ENCODE results near the gene KCTD1.

The KCTD1 gene

DNA sequence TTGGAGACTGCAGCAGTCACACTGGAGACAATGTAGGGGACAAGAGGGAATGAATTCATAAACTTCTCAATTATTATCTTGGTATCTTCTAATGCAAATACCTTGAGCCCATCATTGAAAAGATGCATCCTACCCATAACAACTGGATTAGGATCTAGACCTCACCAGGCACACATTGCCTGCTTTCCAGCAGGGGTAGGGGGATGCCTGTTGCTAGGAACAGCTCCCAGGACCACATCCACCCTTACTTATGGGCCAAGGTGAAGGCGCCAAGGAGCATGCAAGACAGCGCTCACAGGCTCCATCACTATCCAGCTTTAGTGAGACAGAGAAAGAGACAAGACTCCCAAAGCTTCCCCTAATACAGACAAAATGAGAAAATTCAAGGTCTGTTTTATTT is 24.4 kb downstream of the KCTD1 start:
- DNase-seq (ENCODE audit: low spot score) = no peak

- DNase-seq (ENCODE audit: low spot score) = no peak
These were observed 26.7 kb downstream of the KCTD1 start for GRCh38 chr18:26521617-26522016.

DNA sequence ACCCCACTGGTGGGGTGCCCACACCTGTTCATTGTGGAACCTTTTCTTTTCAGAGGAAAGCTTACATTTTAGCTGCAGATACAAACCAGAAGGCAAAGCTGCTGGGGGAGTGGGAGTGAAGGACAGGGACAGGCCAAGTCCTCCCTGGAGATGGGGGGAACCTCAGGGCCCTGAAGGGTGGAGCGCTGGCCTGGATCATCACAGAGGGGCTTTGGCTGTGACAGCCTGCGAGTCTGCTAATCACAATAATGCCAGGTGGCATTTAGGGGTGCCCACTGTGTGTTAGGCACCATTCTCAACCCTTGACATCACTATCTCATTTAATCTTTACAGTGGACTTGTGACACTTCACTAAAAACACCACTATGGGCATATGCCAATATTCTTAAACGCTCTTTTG is 27.4 kb downstream of the KCTD1 start:
- no peak for DNase-seq (ENCODE audit: low spot score)

- no peak for DNase-seq (ENCODE audit: low spot score)
These were observed 29.2 kb downstream of the KCTD1 start for GRCh38 chr18:26519114-26519513.

DNA sequence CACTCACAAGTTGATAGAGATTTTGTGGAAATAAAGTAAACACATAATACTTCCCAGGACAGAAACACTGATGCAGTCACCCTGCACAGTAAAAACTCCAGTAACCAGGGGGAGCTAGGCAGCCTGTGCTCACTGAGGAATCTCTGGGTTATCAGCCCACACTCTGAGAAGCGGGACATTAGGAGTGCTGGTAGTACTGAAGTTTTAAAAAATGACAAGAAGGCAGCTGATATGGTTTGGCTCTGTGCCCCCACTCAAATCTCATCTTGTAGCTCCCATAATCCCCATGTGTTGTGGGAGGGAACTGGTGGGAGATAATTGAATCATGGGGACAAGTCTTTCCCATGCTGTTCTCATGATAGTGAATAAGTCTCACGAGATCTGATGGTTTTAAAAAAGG is 31.4 kb downstream of the KCTD1 start:
- no peak for DNase-seq (ENCODE audit: low spot score)

GRCh38 chr18:26515643-26516487 is 32.5 kb downstream of the KCTD1 start:
- DNase-seq (ENCODE audit: low spot score) = no peak

- DNase-seq (ENCODE audit: low spot score) = no peak
These were observed 36.8 kb downstream of the KCTD1 start for GRCh38 chr18:26511339-26512071.

DNA sequence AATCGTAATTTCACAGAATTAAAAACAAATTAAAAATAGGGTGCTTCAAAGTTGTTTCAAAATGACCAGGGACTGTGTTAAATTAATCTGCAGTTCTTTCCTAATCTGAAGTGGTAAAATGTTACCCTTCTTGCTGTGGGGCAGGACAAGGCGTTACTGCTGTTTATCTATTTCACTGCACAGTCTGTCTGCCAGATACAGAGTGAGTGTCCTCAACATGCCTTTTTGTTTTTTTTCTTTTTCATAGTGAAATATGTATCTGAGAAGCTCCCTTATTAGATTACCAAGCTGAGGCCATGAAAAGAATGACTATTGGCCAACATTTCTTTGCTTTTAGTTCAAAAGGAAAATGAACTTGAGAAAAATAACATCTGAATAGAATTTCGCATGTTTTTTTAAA is 38.0 kb downstream of the KCTD1 start:
- DNase-seq (ENCODE audit: low spot score) = no peak

DNA sequence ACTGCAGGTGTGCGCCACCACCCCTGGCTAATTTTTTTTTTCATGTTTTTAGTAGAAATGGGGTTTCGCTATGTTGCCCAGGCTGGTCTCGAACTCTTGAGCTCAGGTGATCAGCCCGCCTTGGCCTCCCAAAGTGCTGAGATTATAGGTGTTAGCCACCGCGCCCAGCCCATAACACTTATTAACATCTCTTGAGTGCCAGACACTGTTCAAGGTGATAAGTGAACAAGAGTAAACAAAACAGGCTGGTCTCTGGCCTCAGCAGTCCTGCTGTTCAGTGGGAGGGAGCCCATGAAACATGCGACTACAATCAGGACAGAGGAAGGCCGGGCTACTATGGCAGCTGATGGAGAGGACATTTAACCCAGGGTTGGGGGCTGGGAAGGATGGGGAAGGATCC is 42.3 kb downstream of the KCTD1 start:
- DNase-seq (ENCODE audit: low spot score) = no peak

DNA sequence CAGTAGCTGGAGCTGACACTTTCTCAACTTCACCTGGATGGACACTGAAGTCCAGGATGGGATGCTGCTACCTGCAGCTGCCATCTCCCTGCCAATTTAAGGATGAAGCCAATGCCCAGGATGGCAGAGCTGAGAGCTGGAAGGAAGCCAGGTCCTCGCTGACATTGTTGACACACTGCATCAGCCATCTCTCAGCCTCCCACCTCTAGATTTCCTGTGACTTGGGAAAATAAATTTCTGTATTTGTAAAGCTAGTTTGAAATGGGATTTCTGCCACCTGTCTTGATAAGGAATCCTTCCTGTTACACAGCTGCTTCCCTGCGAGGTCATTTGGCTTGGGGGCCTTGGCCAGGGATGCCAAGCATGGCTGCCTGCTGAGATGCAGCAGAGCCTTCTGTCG is 43.5 kb downstream of the KCTD1 start:
- DNase-seq (ENCODE audit: low spot score) = no peak

GRCh38 chr18:26503382-26503781 is 45.0 kb downstream of the KCTD1 start:
- DNase-seq (ENCODE audit: low spot score) = no peak

GRCh38 chr18:26502823-26503222 is 45.5 kb downstream of the KCTD1 start:
- no peak for DNase-seq (ENCODE audit: low spot score)

DNA sequence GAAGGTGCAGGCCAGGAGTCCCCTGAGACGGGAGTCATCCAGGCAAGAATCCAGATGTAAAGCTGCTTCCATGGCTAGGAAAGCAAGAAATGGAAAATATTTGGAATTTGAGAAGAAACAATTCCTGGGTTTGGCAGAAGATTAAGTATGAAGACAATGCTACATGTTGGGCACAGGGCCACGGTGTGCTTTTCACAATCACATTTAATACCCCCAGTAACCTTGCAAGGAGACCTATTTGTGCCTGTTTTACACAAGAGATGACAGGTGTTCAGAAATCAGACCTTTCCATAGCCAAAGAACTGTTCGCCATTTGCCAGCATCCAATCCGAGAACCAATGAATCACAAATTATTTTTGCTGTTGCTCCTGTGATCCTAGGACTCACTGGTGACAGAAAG is 50.5 kb downstream of the KCTD1 start:
- no peak for DNase-seq (ENCODE audit: low spot score)

GRCh38 chr18:26496528-26496927 is 51.8 kb downstream of the KCTD1 start:
- DNase-seq (ENCODE audit: low spot score) = no peak

- no peak for DNase-seq (ENCODE audit: low spot score)
These were observed 53.1 kb downstream of the KCTD1 start for GRCh38 chr18:26495287-26495686.

DNA sequence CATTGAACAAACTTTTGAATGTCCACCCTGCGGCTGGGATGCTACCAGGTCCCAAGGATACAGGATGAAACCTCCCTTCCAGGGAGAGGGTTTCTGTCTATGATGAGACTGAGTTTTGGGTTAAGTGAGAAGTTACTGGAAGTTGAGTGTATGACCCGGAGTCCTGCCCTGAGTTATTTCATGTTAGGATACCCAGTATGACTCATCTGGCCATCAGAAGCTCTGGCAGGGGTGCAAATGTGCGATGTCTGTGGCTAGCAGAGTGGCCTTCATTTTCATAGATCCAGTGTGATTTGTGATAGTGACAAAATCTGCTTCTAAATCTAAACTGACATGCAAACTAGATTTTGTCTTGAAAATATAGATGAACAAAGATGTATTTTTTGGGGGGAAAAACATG is 55.3 kb downstream of the KCTD1 start:
- no peak for DNase-seq (ENCODE audit: low spot score)

DNA sequence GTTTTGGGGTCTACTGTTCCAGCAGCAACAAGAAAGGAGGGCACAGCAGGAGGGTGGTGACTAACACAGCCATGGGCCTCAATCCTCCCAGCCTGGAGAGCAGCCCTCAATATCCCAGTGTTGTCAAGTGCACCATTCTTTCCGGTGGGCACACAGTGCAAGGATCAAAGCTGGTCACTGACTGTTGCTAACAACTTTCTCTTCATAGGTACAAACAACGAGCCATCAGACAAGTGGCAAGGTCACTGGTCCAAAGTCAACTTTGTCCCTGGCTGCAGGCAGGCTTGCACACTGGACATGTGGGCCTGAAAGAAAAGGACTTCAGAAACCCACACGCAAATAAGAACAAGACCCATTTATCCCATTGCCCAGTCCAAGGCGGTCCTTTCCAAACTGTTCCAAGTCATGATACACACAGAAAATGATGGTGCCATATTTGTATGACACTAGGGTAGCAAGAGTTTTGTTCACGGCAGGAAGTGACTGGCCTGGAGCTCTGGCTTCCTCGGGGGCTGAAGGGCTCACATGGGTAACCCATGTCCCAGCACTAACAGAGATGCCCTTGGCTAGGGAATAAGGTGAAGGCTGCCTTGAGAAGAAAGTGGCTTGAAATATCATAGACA is 57.0 kb downstream of the KCTD1 start:
- DNase-seq (ENCODE audit: low spot score) = no peak

DNA sequence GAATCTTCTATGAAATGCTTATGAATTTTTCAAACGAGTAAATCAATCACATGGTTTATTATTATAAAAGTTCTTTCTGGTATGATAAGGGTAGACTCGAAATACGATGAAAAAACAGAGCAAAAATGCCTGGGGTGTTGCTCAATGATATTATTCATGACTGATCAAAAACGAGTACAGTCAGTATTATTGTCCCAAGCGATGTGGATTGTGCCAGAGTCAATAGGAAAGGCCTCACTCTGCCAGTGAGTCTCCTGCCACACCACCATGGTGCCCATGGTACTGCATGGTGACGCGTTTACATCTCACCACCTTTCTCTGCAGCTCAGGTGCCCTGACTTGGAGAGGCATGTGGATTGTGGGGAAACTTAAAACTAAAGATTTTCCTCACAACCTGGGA is 58.5 kb downstream of the KCTD1 start:
- no peak for DNase-seq (ENCODE audit: low spot score)

DNA sequence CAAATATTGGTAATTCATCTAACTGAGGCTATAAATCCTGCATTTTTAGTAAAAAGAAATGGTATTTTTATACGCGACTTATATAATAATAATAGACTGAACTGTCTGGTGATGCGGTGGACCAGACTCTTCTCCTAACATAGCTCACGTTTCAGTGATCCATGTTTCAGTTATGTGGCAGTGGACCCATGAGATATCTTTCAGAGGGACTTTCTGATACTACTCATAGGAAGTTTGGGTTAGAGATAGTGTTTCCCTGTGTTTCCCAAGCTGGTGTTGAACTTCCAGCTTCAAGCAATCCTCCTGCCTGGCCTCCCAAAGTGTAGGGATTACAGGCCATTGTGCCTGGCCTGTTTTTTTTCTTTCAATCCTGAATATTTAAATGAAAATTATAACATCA is 59.2 kb downstream of the KCTD1 start:
- no peak for DNase-seq (ENCODE audit: low spot score)

DNA sequence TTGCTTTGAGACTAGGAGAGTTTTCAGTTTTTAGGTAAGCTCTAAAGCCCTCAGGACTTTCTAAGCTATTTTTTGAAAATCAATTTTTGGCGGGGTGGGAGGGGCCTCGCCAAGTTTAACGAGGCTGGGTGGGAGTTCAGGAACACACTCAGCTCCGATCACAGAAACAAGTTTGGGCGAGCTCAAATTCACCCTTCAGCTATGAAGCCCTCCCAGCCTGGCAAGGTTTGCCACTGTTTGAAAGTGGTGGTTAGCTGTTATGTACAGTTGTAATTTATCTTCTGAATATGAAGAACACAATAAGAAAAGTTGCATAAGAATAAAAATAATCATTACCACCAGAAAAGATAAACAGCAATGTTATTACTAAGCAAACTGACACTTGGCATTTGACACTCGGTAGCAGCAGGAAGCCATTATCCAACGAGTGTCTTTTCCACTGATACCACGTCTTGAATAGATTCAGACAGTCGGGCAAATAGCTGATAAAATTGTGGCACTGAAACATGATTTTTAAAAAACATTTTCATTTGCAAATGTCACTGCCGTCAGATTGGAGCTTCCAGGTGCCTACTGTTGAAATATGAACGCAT is 59.8 kb downstream of the KCTD1 start:
- DNase-seq (ENCODE audit: low spot score) = no peak

- DNase-seq (ENCODE audit: low spot score) = no peak
These were observed 60.9 kb downstream of the KCTD1 start for GRCh38 chr18:26487437-26487836.

DNA sequence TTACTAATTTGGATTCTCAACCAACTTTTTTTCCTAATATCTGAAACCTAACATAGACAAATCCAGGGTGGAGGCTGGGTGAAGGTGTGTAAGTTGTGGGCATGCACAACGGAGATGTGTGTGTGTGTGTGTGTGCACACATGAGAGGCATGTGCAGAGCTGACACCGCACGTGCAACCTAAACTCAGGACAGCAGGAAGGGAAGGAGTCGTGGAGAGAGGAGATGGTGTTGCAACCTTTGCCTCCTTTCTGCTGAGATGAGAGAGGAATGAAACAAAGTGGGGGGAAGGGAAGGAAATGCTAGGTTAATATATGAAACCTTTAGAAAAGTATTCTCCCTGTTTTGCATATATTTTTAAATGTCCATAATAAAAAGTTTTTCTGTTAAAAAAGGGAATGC is 64.7 kb downstream of the KCTD1 start:
- DNase-seq (ENCODE audit: low spot score) = no peak

DNA sequence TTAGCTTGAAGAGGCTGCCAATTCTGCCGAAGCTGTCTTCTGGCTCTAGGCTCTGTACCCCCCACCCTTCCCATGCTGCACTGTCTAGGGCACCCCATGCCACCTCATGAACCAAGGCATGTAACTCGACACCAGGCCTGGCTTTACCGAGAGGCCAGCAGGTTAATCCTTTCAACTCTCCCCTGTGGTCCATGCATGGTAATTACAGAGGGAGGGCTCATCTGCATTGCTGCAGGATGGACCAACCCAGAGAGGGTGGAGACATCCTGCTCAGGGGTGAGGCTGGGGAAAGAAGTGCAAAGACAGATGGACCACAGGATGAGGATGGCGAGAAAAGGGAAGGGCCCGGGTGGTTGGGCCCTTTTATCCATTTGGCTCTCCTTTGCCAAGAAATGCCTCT is 65.8 kb downstream of the KCTD1 start:
- DNase-seq (ENCODE audit: low spot score) = no peak
